ENCODE results near the gene DDX21.

Gene DDX21

GRCh38 chr10:68989317-68989990, 33.5 kb downstream of the DDX21 start:
- no peak for TF ChIP-seq CTCF (IDR thresholded peaks at IDR 0.05; ENCODE audit: low read depth, low read length, missing control alignments)
- peak overlapping the region; percentile 66 for H3K4me3 ChIP-seq (ENCODE audit: low read depth, low read length)
- no peak for DNase-seq (ENCODE audit: low read depth)

GRCh38 chr10:68992636-68993440, 36.9 kb downstream of the DDX21 start:
- H3K4me3 ChIP-seq (ENCODE audit: low read depth, low read length), result no peak overlapping the region
- no peak for TF ChIP-seq CTCF (IDR thresholded peaks at IDR 0.05; ENCODE audit: low read depth, low read length, missing control alignments)
- no peak for DNase-seq (ENCODE audit: low read depth)

- no peak overlapping the region; the same call in 1 of the 2 replicates for H3K4me3 ChIP-seq (ENCODE audit: low read depth, low read length)
- peak; percentile 18 for DNase-seq (ENCODE audit: low read depth)
- TF ChIP-seq CTCF (IDR thresholded peaks at IDR 0.05; ENCODE audit: low read depth, low read length, missing control alignments), result no peak
These were observed 41.2 kb downstream of the DDX21 start for GRCh38 chr10:68997211-68997610.

GRCh38 chr10:69004821-69005220, 48.9 kb downstream of the DDX21 start:
- peak; percentile 42 for TF ChIP-seq CTCF (IDR thresholded peaks at IDR 0.05; ENCODE audit: low read depth, low read length, missing control alignments)

GRCh38 chr10:69005704-69006485, 49.9 kb downstream of the DDX21 start:
- no peak for TF ChIP-seq CTCF (IDR thresholded peaks at IDR 0.05; ENCODE audit: low read depth, low read length, missing control alignments)
- DNase-seq (ENCODE audit: low read depth), result no peak

More at GRCh38 chr10:69004821-69005220, 48.9 kb downstream of the DDX21 start:
- peak; percentile 19 for DNase-seq (ENCODE audit: low read depth)
- H3K4me3 ChIP-seq (ENCODE audit: low read depth, low read length), result no peak overlapping the region

GRCh38 chr10:69007260-69007659, 51.3 kb downstream of the DDX21 start:
- H3K4me3 ChIP-seq (ENCODE audit: low read depth, low read length), result no peak overlapping the region

More at GRCh38 chr10:69005704-69006485, 49.9 kb downstream of the DDX21 start:
- no peak overlapping the region for H3K4me3 ChIP-seq (ENCODE audit: low read depth, low read length)

More at GRCh38 chr10:69007260-69007659, 51.3 kb downstream of the DDX21 start:
- peak; percentile 14 for TF ChIP-seq CTCF (IDR thresholded peaks at IDR 0.05; ENCODE audit: low read depth, low read length, missing control alignments)
- DNase-seq (ENCODE audit: low read depth), result no peak
